Measurements from ENCODE around the gene RERE. TPM values are rescaled to one million over a fixed set of nuclear protein-coding genes. Genes with fewer than 3 reads are reported as not detected.

The RERE gene
- total and polyA plus RNA-seq, 12 donors, result 33.4 to 146 (median 72.7) TPM

GRCh38 chr1:8473891-8474300 lies 343.5 kb downstream of the RERE start:
- H3K9me3 ChIP-seq (replicated peaks in 1 of 3), result no peaks in the 10 kb centered on the region
- H3K27ac ChIP-seq, result no peak overlapping the region
- intact Hi-C loops (cut with DNase I), result no loop called here
- peaks cover 4 to 23% of the 10 kb centered on the region in 2 donors for H3K4me1 ChIP-seq (replicated peaks in 1 of 2)
- DNase-seq, result no peak
- H3K4me3 ChIP-seq, result no peak overlapping the region
- 82 to 97% (median 92%) methylated on average over 2 of the region's 2 CpGs for WGBS, 4 donors
- no peaks in the 10 kb centered on the region for H3K27me3 ChIP-seq
- no peak for TF ChIP-seq CTCF (IDR thresholded peaks at IDR 0.05)
- TF ChIP-seq POLR2A (IDR thresholded peaks at IDR 0.05), result no peak
- no peaks in the 10 kb centered on the region for H3K36me3 ChIP-seq (replicated peaks in 1 of 2)

GRCh38 chr1:8473121-8473875 lies 344.1 kb downstream of the RERE start:
- intact Hi-C loops (cut with DNase I), result no loop called here
- no peak overlapping the region for H3K4me3 ChIP-seq
- no peaks in the 10 kb centered on the region for H3K36me3 ChIP-seq (replicated peaks in 1 of 2)
- no peak overlapping the region for H3K27ac ChIP-seq
- 81 to 84% (median 82%) methylated on average over 4 of the region's 4 CpGs for WGBS, 4 donors
- DNase-seq, result no peak
- H3K4me1 ChIP-seq (replicated peaks in 1 of 2), result peaks cover 10 to 23% of the 10 kb centered on the region in 2 donors
- H3K9me3 ChIP-seq (replicated peaks in 1 of 3), result no peaks in the 10 kb centered on the region
- TF ChIP-seq POLR2A (IDR thresholded peaks at IDR 0.05) (no peak), CTCF (IDR thresholded peaks at IDR 0.05) (no peak)
- H3K27me3 ChIP-seq, result no peaks in the 10 kb centered on the region

- Histone ChIP-seq H3K9me3 (replicated peaks in 1 of 3) (no peaks in the 10 kb centered on the region), H3K36me3 (replicated peaks in 1 of 2) (no peaks in the 10 kb centered on the region), H3K27me3 (no peaks in the 10 kb centered on the region), H3K4me3 (no peak overlapping the region), H3K4me1 (replicated peaks in 1 of 2) (peaks cover 10 to 20% of the 10 kb centered on the region in 2 donors), H3K27ac (no peak overlapping the region)
- no peak for DNase-seq
- no peak for TF ChIP-seq CTCF (IDR thresholded peaks at IDR 0.05)
- no peak for TF ChIP-seq POLR2A (IDR thresholded peaks at IDR 0.05)
- intact Hi-C loops (cut with DNase I), result no loop called here
- WGBS, 4 donors, result 88 to 98% (median 94%) methylated on average over 2 of the region's 2 CpGs
Measured at GRCh38 chr1:8472668-8473067, 344.8 kb downstream of the RERE start.

GRCh38 chr1:8471451-8471850 lies 346.0 kb downstream of the RERE start:
- intact Hi-C loops (cut with DNase I), result no loop called here
- DNase-seq, result no peak
- 90 to 96% (median 94%) methylated on average over 5 of the region's 5 CpGs for WGBS, 4 donors
- TF ChIP-seq POLR2A (IDR thresholded peaks at IDR 0.05), result no peak
- no peak for TF ChIP-seq CTCF (IDR thresholded peaks at IDR 0.05)
- no peak overlapping the region for H3K27ac ChIP-seq
- peaks cover 8 to 10% of the 10 kb centered on the region in 2 donors for H3K4me1 ChIP-seq (replicated peaks in 1 of 2)
- H3K36me3 ChIP-seq (replicated peaks in 1 of 2), result no peaks in the 10 kb centered on the region
- no peak overlapping the region for H3K4me3 ChIP-seq
- no peaks in the 10 kb centered on the region for H3K27me3 ChIP-seq
- H3K9me3 ChIP-seq (replicated peaks in 1 of 3), result no peaks in the 10 kb centered on the region

All from adrenal gland (tissue), 12 donors.